KMS-11 (cell line): ENCODE results near the gene HTRA1.

Experiments
- H2AFZ ChIP-seq: fragments of 200-600 bp; sonication (generic); 2 replicates; pipeline ENCODE4 v1.6.1; 2016; ENCODE audit warnings: antibody characterized with exemption, mixed run types, low read depth
- H3K27ac ChIP-seq: fragments of 200-600 bp; sonication (generic); 2 replicates; pipeline ENCODE4 v1.6.1; 2016; ENCODE audit warnings: mild to moderate bottlenecking, mixed run types
- H3K27me3 ChIP-seq: fragments of 200-600 bp; sonication (generic); 2 replicates; pipeline ENCODE4 v1.6.1; 2017; ENCODE audit warnings: mild to moderate bottlenecking, low read depth, mixed run types, moderate library complexity; ENCODE audit not compliant: insufficient read depth
- H3K36me3 ChIP-seq: fragments of 200-600 bp; sonication (generic); 2 replicates; pipeline ENCODE4 v1.6.1; 2017; ENCODE audit warnings: mild to moderate bottlenecking, mixed run types; ENCODE audit not compliant: insufficient read depth
- H3K4me1 ChIP-seq: fragments of 200-600 bp; sonication (generic); 2 replicates; pipeline ENCODE4 v1.6.1; 2016; ENCODE audit warnings: mild to moderate bottlenecking, low read depth, mixed run types; ENCODE audit not compliant: poor library complexity, severe bottlenecking
- H3K4me2 ChIP-seq: fragments of 200-600 bp; sonication (generic); 2 replicates; pipeline ENCODE4 v1.7.0; 2016; ENCODE audit warnings: mild to moderate bottlenecking, mixed run types
- H3K4me3 ChIP-seq: fragments of 200-600 bp; sonication (generic); IDR thresholded peaks from 2 replicates; pipeline ENCODE4 v1.6.1; 2017; ENCODE audit warnings: low read depth, low read length, mixed read lengths; ENCODE audit not compliant: insufficient read depth
- H3K79me2 ChIP-seq: fragments of 200-600 bp; sonication (generic); 2 replicates; pipeline ENCODE4 v1.6.1; 2016; ENCODE audit warnings: low read depth, mixed run types; ENCODE audit not compliant: insufficient read depth
- H3K9ac ChIP-seq: fragments of 200-600 bp; sonication (generic); 2 replicates; pipeline ENCODE4 v1.6.1; 2016; ENCODE audit warnings: mild to moderate bottlenecking, mixed run types
- H4K20me1 ChIP-seq: fragments of 200-600 bp; sonication (generic); 2 replicates; pipeline ENCODE4 v1.6.1; 2016; ENCODE audit warnings: mild to moderate bottlenecking, mixed run types; ENCODE audit not compliant: insufficient read depth
- TF ChIP-seq, protein P1 (sequence below): fragments of 200-600 bp; sonication (generic); conservative IDR thresholded peaks from 2 replicates; pipeline ENCODE4 v1.6.1; 2017; ENCODE audit warnings: low read depth, mild to moderate bottlenecking, antibody characterized with exemption, low read length, moderate library complexity, mixed read lengths

The HTRA1 gene

DNA sequence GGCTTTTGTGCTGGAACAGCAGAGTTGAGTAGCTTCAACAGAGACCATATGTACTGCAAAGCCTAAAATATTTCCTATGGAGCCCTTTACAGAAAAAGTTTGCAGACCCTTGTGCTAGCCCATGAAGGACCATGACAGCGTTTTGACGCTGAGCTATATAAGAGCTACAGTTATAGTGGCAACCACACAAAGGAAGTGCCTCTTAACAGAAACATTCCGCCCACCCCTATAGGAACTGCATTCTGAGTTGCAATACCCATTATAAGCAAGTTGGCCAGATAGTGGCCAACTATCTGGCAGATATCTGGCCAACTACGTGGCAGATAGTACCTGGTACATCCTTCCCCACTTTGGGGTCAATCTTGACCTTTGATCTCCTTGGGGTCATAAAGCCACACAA, 51.7 kb downstream of the HTRA1 start:
- Histone ChIP-seq H3K27me3 (no peaks in the 10 kb centered on the region), H3K27ac (no peak overlapping the region), H3K4me1 (no peaks in the 10 kb centered on the region), H3K9ac (no peak overlapping the region), H2AFZ (no peak overlapping the region), H3K4me2 (no peak overlapping the region), H3K4me3 (no peak overlapping the region), H3K79me2 (no peaks in the 10 kb centered on the region), H4K20me1 (no peaks in the 10 kb centered on the region), H3K36me3 (no peaks in the 10 kb centered on the region)
- TF ChIP-seq, protein P1, sequence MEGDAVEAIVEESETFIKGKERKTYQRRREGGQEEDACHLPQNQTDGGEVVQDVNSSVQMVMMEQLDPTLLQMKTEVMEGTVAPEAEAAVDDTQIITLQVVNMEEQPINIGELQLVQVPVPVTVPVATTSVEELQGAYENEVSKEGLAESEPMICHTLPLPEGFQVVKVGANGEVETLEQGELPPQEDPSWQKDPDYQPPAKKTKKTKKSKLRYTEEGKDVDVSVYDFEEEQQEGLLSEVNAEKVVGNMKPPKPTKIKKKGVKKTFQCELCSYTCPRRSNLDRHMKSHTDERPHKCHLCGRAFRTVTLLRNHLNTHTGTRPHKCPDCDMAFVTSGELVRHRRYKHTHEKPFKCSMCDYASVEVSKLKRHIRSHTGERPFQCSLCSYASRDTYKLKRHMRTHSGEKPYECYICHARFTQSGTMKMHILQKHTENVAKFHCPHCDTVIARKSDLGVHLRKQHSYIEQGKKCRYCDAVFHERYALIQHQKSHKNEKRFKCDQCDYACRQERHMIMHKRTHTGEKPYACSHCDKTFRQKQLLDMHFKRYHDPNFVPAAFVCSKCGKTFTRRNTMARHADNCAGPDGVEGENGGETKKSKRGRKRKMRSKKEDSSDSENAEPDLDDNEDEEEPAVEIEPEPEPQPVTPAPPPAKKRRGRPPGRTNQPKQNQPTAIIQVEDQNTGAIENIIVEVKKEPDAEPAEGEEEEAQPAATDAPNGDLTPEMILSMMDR, result no peak

DNA sequence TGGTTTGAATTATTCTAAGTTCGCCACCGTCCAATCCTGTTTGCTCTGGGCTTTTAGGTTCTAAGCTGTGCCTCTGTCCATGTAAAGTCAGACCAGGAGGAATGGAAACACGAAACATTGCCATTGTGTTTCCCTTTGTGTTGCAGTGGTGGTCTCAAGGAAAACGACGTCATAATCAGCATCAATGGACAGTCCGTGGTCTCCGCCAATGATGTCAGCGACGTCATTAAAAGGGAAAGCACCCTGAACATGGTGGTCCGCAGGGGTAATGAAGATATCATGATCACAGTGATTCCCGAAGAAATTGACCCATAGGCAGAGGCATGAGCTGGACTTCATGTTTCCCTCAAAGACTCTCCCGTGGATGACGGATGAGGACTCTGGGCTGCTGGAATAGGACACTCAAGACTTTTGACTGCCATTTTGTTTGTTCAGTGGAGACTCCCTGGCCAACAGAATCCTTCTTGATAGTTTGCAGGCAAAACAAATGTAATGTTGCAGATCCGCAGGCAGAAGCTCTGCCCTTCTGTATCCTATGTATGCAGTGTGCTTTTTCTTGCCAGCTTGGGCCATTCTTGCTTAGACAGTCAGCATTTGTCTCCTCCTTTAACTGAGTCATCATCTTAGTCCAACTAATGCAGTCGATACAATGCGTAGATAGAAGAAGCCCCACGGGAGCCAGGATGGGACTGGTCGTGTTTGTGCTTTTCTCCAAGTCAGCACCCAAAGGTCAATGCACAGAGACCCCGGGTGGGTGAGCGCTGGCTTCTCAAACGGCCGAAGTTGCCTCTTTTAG, 52.9 kb downstream of the HTRA1 start:
- Histone ChIP-seq H3K4me2 (no peak overlapping the region), H3K9ac (no peak overlapping the region), H3K27me3 (no peaks in the 10 kb centered on the region), H3K36me3 (no peaks in the 10 kb centered on the region), H3K27ac (no peak overlapping the region), H3K4me1 (no peaks in the 10 kb centered on the region), H2AFZ (no peak overlapping the region), H3K79me2 (no peaks in the 10 kb centered on the region), H3K4me3 (no peak overlapping the region), H4K20me1 (no peaks in the 10 kb centered on the region)
- TF ChIP-seq, protein P1, result no peak

DNA sequence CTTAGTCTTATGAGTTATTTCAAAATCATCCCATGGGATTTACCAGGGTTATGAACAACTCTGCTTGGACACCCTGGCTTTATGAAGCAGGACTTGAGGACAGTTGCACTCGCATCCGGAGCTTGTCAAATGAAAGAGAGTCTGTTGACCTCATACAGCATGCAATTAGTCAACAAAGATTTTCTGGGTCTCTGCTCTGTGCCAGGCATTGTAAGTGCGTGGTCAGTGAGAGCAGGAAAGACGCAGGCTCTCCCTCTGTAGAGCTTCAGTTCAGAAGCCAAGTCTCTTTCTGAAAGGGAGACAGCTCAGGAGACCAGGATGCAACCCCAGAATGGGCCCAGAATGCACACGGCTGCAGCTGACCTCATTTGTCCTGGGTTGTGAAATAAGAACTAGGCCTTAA, 53.7 kb downstream of the HTRA1 start:
- Histone ChIP-seq H3K4me2 (no peak overlapping the region), H3K79me2 (no peaks in the 10 kb centered on the region), H3K27ac (no peak overlapping the region), H2AFZ (no peak overlapping the region), H3K4me1 (no peaks in the 10 kb centered on the region), H3K27me3 (no peaks in the 10 kb centered on the region), H3K9ac (no peak overlapping the region), H4K20me1 (no peaks in the 10 kb centered on the region), H3K36me3 (no peaks in the 10 kb centered on the region), H3K4me3 (no peak overlapping the region)
- TF ChIP-seq, protein P1, result no peak

DNA sequence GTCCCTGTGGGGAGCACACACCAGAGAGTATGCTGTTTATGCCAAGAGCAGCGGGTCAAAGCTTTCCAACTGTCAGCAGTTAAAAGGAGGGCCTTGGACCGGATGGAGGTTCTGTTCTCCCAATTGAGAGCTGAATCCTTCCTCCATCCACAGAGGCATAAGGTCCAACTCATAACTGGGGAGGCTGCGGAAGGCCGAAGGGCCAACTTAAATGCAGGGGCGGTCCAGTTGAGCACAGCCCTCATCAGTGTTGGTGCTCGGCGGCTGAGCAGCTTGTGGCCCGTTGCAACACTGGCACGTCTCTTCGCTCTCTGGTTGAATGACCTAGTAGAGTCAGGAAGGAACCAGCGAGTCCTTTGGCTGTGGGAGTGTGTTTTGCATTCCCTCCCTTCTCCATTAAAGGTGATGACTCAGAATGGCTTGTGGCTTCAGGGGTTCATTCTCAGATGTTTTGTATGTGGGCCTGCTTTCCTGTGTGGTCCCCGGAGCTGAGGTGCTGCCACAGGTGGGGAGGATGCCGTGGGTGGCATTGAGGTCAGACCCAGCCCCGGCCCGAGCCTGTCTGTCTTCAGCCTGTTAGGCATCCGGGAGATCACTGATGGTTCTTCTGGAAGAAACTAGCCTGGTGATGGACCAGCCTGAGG, 54.4 kb downstream of the HTRA1 start:
- Histone ChIP-seq H3K27me3 (no peaks in the 10 kb centered on the region), H3K4me2 (no peak overlapping the region), H3K36me3 (no peaks in the 10 kb centered on the region), H2AFZ (no peak overlapping the region), H3K4me1 (no peaks in the 10 kb centered on the region), H3K79me2 (no peaks in the 10 kb centered on the region), H3K4me3 (no peak overlapping the region), H3K27ac (no peak overlapping the region), H4K20me1 (no peaks in the 10 kb centered on the region), H3K9ac (no peak overlapping the region)
- TF ChIP-seq, protein P1, result no peak
